PC-3 (cell line): ENCODE data around the gene IL11RA.

Source experiments
- CTCF ChIP-seq: fragments of 300-600 bp; sonication (generic); conservative IDR thresholded peaks from 2 replicates; pipeline ENCODE4 v1.5.1; 2017; ENCODE audit warnings: antibody characterized with exemption, low read depth, mild to moderate bottlenecking, low read length
- EZH2 ChIP-seq: fragments of 300-600 bp; sonication (generic); IDR thresholded peaks from one replicate; pipeline ENCODE4 v1.6.1; 2017; ENCODE audit warnings: antibody characterized with exemption, mild to moderate bottlenecking, low read length; ENCODE audit not compliant: unreplicated experiment

- TF ChIP-seq CTCF, result peak; percentile 85
- TF ChIP-seq EZH2, result no peak
Observed at GRCh38 chr9:34675048-34675714, 23.2 kb downstream of the IL11RA start.
